GM23338 (cell line): ENCODE results near the gene PTBP3. TPM values are rescaled to one million over a fixed set of nuclear protein-coding genes. Genes with fewer than 3 reads are reported as not detected.
"Not testable (repeated sequence)": the region's sequence is repeated elsewhere in the genome, so short reads cannot be mapped to it uniquely, and the experiment has no call there.

Experiments
- ATAC-seq: fragments of 200-7000 bp; cut with Tn5 transposase; 3 replicates; pipeline ENCODE4 v1.9.1; 2020
- DNase-seq: peaks from one replicate; pipeline ENCODE4 v3.0.0-alpha.2; 2015; ENCODE audit warnings: low spot score
- H2AFZ ChIP-seq: fragments of 200-600 bp; sonication (generic); 2 replicates; pipeline ENCODE4 v1.8.0; 2016; ENCODE audit warnings: antibody characterized with exemption, mild to moderate bottlenecking, moderate library complexity
- H3F3A ChIP-seq: fragments of 200-600 bp; sonication (generic); replicated peaks from 2 replicates; pipeline ENCODE4 v1.8.0; 2017; ENCODE audit warnings: antibody characterized with exemption, mixed run types, low read depth
- H3K27ac ChIP-seq: fragments of 200-600 bp; sonication (generic); 2 replicates; pipeline ENCODE4 v1.6.1; 2016; ENCODE audit warnings: low read depth
- H3K27me3 ChIP-seq: fragments of 200-600 bp; sonication (generic); 2 replicates; pipeline ENCODE4 v1.8.0; 2016; ENCODE audit warnings: mild to moderate bottlenecking, mixed run types, moderate library complexity; ENCODE audit not compliant: insufficient read depth
- H3K36me3 ChIP-seq: fragments of 200-600 bp; sonication (generic); 2 replicates; pipeline ENCODE4 v1.8.0; 2016; ENCODE audit warnings: mild to moderate bottlenecking; ENCODE audit not compliant: insufficient read depth
- H3K4me1 ChIP-seq: fragments of 200-600 bp; sonication (generic); 2 replicates; pipeline ENCODE4 v1.8.0; 2016; ENCODE audit warnings: mild to moderate bottlenecking, moderate library complexity; ENCODE audit not compliant: insufficient read depth
- H3K4me2 ChIP-seq: fragments of 200-600 bp; sonication (generic); 2 replicates; pipeline ENCODE4 v1.7.1; 2017; ENCODE audit warnings: mixed run types
- H3K4me3 ChIP-seq: fragments of 200-600 bp; sonication (generic); 2 replicates; pipeline ENCODE4 v1.6.1; 2016; ENCODE audit warnings: mixed run types
- H3K79me2 ChIP-seq: fragments of 200-600 bp; sonication (generic); replicated peaks from 2 replicates; pipeline ENCODE4 v1.8.0; 2017; ENCODE audit warnings: mild to moderate bottlenecking; ENCODE audit not compliant: insufficient read depth
- H3K9me2 ChIP-seq: fragments of 200-600 bp; sonication (generic); 2 replicates; pipeline ENCODE4 v1.8.0; 2017; ENCODE audit not compliant: insufficient read depth
- H4K20me1 ChIP-seq: fragments of 200-600 bp; sonication (generic); replicated peaks from 2 replicates; pipeline ENCODE4 v1.8.0; 2017; ENCODE audit warnings: mild to moderate bottlenecking; ENCODE audit not compliant: insufficient read depth
- H3K27ac Mint-ChIP-seq: 2 replicates; pipeline ENCODE4 v1.8.0; 2020; ENCODE audit warnings: inconsistent platforms, mild to moderate bottlenecking, moderate library complexity, mixed read lengths
- H3K27me3 Mint-ChIP-seq: 3 replicates; pipeline ENCODE4 v1.8.0; 2022; ENCODE audit warnings: low read depth, mild to moderate bottlenecking, moderate library complexity, mixed read lengths, inconsistent platforms; ENCODE audit not compliant: insufficient read depth, poor library complexity
- H3K36me3 Mint-ChIP-seq: 3 replicates; pipeline ENCODE4 v1.8.0; 2021; ENCODE audit warnings: low read depth, mild to moderate bottlenecking, inconsistent platforms, moderate library complexity, mixed read lengths
- H3K4me1 Mint-ChIP-seq: 3 replicates; pipeline ENCODE4 v1.8.0; 2020; ENCODE audit warnings: mild to moderate bottlenecking, inconsistent platforms, mixed read lengths
- H3K4me3 Mint-ChIP-seq: 3 replicates; pipeline ENCODE4 v1.8.0; 2021; ENCODE audit warnings: moderate library complexity, mild to moderate bottlenecking, inconsistent platforms, mixed read lengths
- H3K9me3 Mint-ChIP-seq: 3 replicates; pipeline ENCODE4 v1.8.0; 2020; ENCODE audit warnings: moderate library complexity, mild to moderate bottlenecking, inconsistent platforms, mixed read lengths
- CREB1 ChIP-seq: fragments of 250-450 bp; sonication (Bioruptor Pico); IDR thresholded peaks from 2 replicates; pipeline ENCODE4 v1.5.0; 2020; ENCODE audit warnings: low read depth, mild to moderate bottlenecking, moderate library complexity
- JUNB ChIP-seq: IDR thresholded peaks from one replicate; pipeline ENCODE4 v1.6.1; 2016; ENCODE audit warnings: antibody characterized with exemption; ENCODE audit not compliant: unreplicated experiment
- ZNF114 ChIP-seq: fragments of 250-450 bp; sonication (Bioruptor Pico); IDR thresholded peaks from 2 replicates; pipeline ENCODE4 v1.5.0; 2020; ENCODE audit warnings: mild to moderate bottlenecking, moderate library complexity
- ZNF462 ChIP-seq: fragments of 250-450 bp; sonication (Bioruptor Pico); IDR thresholded peaks from 2 replicates; pipeline ENCODE4 v1.5.0; 2020; ENCODE audit warnings: mild to moderate bottlenecking, moderate library complexity
- polyA plus RNA-seq: library from polyadenylated mRNA; unstranded; fragments of >200 nt; fragmentation: Nextera tagmentation; extraction: Ambion mirVana; gene quantifications from 2 replicates; pipeline ENCODE4 v1.2.1, GENCODE V29; 2016
- total RNA-seq: library from RNA; depleted of rRNA; stranded (reverse); fragments of >200 nt; shearing (Covaris generic); gene quantifications from 2 replicates; pipeline ENCODE4 v1.2.3, GENCODE V29; 2014
- TF ChIP-seq, protein P1 (sequence below), 2 experiments: fragments of 200-600 bp in 1 of 2; sonication (generic) in 1 of 2; conservative IDR thresholded peaks; 2 replicates each; pipeline versions ENCODE4 v1.5.1 to v1.6.1; 2016 to 2017; ENCODE audit warnings: antibody characterized with exemption in 2 of 2, low read depth in 2 of 2, mild to moderate bottlenecking in 2 of 2, moderate library complexity in 1 of 2

The PTBP3 gene
- total and polyA plus RNA-seq, 2 experiments from 2014 or later: 20.0 to 92.9 TPM

- Mint-ChIP-seq H3K27me3 (peaks cover 2% of the 10 kb centered on the region), H3K4me3 (no peak overlapping the region), H3K36me3 (peaks cover 59% of the 10 kb centered on the region), H3K4me1 (peaks cover 7% of the 10 kb centered on the region; the same call in 2 of the 3 replicates), H3K27ac (no peak overlapping the region), H3K9me3 (peaks cover 46% of the 10 kb centered on the region)
- TF ChIP-seq ZNF462 (CRISPR knock-in tag) (no peak), CREB1 (CRISPR knock-in tag) (no peak), ZNF114 (no peak), JUNB (no peak)
- TF ChIP-seq, protein P1, sequence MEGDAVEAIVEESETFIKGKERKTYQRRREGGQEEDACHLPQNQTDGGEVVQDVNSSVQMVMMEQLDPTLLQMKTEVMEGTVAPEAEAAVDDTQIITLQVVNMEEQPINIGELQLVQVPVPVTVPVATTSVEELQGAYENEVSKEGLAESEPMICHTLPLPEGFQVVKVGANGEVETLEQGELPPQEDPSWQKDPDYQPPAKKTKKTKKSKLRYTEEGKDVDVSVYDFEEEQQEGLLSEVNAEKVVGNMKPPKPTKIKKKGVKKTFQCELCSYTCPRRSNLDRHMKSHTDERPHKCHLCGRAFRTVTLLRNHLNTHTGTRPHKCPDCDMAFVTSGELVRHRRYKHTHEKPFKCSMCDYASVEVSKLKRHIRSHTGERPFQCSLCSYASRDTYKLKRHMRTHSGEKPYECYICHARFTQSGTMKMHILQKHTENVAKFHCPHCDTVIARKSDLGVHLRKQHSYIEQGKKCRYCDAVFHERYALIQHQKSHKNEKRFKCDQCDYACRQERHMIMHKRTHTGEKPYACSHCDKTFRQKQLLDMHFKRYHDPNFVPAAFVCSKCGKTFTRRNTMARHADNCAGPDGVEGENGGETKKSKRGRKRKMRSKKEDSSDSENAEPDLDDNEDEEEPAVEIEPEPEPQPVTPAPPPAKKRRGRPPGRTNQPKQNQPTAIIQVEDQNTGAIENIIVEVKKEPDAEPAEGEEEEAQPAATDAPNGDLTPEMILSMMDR (conservative IDR thresholded peaks at IDR 0.05; ENCODE audit: low read depth in 2 of 2): no peak
- peak; percentile 27 for DNase-seq
- H3F3A ChIP-seq: no peaks in the 10 kb centered on the region
- 0 out of 2 replicates have a peak, but pooled peaks cover 7% of the 10 kb centered on the region for H4K20me1 ChIP-seq
- H3K36me3 ChIP-seq: no peaks in the 10 kb centered on the region
- no peak overlapping the region for H2AFZ ChIP-seq
- H3K4me1 ChIP-seq: peaks cover 1% of the 10 kb centered on the region; the same call in 1 of the 2 replicates
- peaks cover 21% of the 10 kb centered on the region for H3K79me2 ChIP-seq
- H3K9me2 ChIP-seq: no peaks in the 10 kb centered on the region
- ATAC-seq: no peak
- H3K4me3 ChIP-seq: no peak overlapping the region
- no peak overlapping the region for H3K27ac ChIP-seq
- H3K27me3 ChIP-seq: no peaks in the 10 kb centered on the region
- no peak overlapping the region for H3K4me2 ChIP-seq
Observed at GRCh38 chr9:112283582-112284253, 49.7 kb downstream of the PTBP3 start.

- not testable (repeated sequence) for H3K27ac ChIP-seq, H3K36me3 ChIP-seq, H2AFZ ChIP-seq, H3K4me2 ChIP-seq, H3K27ac Mint-ChIP-seq, DNase-seq, H3K4me3 Mint-ChIP-seq, H3F3A ChIP-seq, ATAC-seq, H3K27me3 ChIP-seq, H3K9me2 ChIP-seq, H3K27me3 Mint-ChIP-seq, H3K4me1 ChIP-seq, H3K4me3 ChIP-seq
- Histone ChIP-seq H3K79me2 (peaks cover 21% of the 10 kb centered on the region), H4K20me1 (0 out of 2 replicates have a peak, but pooled peaks cover 10% of the 10 kb centered on the region)
- Mint-ChIP-seq H3K36me3 (peaks cover 51% of the 10 kb centered on the region), H3K9me3 (peaks cover 46% of the 10 kb centered on the region), H3K4me1 (peaks cover 14% of the 10 kb centered on the region; the same call in 2 of the 3 replicates)
Observed at GRCh38 chr9:112282841-112283240, 50.6 kb downstream of the PTBP3 start.
